H1 (cell line): ENCODE data around the gene ADGRV1. TPM values are rescaled to one million over a fixed set of nuclear protein-coding genes. Genes with fewer than 3 reads are reported as not detected.

ENCODE experiments used
- CTCF ChIA-PET: fragments of 300-600 bp; sonication (Branson Sonifier 250); formaldehyde crosslinking; loops from one replicate; lab custom pipeline; 2021; ENCODE audit not compliant: partially characterized antibody; lab: Charles Lee
- POLR2A ChIA-PET: fragments of 300-600 bp; sonication (Branson Sonifier 250); formaldehyde crosslinking; loops from one replicate; lab custom pipeline; 2021; ENCODE audit warnings: inconsistent platforms; ENCODE audit not compliant: partially characterized antibody; lab: Charles Lee
- DNase-seq, 2 experiments: peaks; one replicate each; pipeline versions ENCODE4 v3.0.0 to v3.0.0-alpha.2; 2010 to 2022; ENCODE audit warnings: low spot score in 2 of 2, low read depth in 1 of 2, mixed read lengths in 1 of 2
- FAIRE-seq: peaks from 2 replicates; lab custom pipeline; 2011; peaks lifted over from hg19 to GRCh38; lab: Jason Lieb, UNC
- H2AFZ ChIP-seq: 2 replicates; pipeline ENCODE4 v1.8.1; 2012; ENCODE audit warnings: low read length, inconsistent platforms
- H2AK5ac ChIP-seq: 2 replicates; pipeline ENCODE4 v1.6.1; 2013; ENCODE audit warnings: low read depth, low read length
- H2BK120ac ChIP-seq: replicated peaks from 2 replicates; pipeline ENCODE3; 2013; ENCODE audit warnings: low read depth, low read length, inconsistent platforms
- H2BK12ac ChIP-seq: 2 replicates; pipeline ENCODE4 v1.6.1; 2013; ENCODE audit warnings: low read depth, low read length
- H2BK15ac ChIP-seq: 2 replicates; pipeline ENCODE4 v1.6.1; 2013; ENCODE audit warnings: low read length
- H2BK20ac ChIP-seq: 2 replicates; pipeline ENCODE4 v1.6.1; 2013; ENCODE audit warnings: low read length
- H2BK5ac ChIP-seq: 2 replicates; pipeline ENCODE4 v1.6.1; 2013; ENCODE audit warnings: low read depth, low read length
- H3K14ac ChIP-seq: 2 replicates; pipeline ENCODE4 v1.6.1; 2013; ENCODE audit warnings: inconsistent platforms; ENCODE audit not compliant: insufficient read length
- H3K18ac ChIP-seq: 2 replicates; pipeline ENCODE4 v1.6.1; 2013; ENCODE audit warnings: low read length; ENCODE audit errors: extremely low read depth
- H3K23ac ChIP-seq: 2 replicates; pipeline ENCODE4 v1.6.1; 2013; ENCODE audit warnings: inconsistent platforms; ENCODE audit not compliant: insufficient read length
- H3K23me2 ChIP-seq: 2 replicates; pipeline ENCODE4 v1.6.1; 2013; ENCODE audit warnings: low read depth, low read length
- H3K27ac ChIP-seq: 2 replicates; pipeline ENCODE4 v1.6.1; 2011; ENCODE audit warnings: low read depth, low read length, inconsistent platforms
- H3K27me3 ChIP-seq, 4 experiments: replicated peaks in 1 of 4; 1 replicate in 1 of 4; 2 replicates in 3 of 4; pipeline versions ENCODE4 v1.6.1 to v1.8.1; 2011 to 2013; ENCODE audit warnings: low read length in 3 of 4, mild to moderate bottlenecking in 3 of 4, inconsistent platforms in 2 of 4, mixed read lengths in 2 of 4, moderate library complexity in 1 of 4; ENCODE audit not compliant: control insufficient read depth in 3 of 4, insufficient read depth in 3 of 4; ENCODE audit errors: extremely low read depth in 1 of 4
- H3K36me3 ChIP-seq, 4 experiments: 2 replicates each; pipeline versions ENCODE4 v1.6.1 to v1.8.1; 2011 to 2013; ENCODE audit warnings: mild to moderate bottlenecking in 4 of 4, low read length in 3 of 4, moderate library complexity in 2 of 4, control low read depth in 1 of 4, inconsistent platforms in 1 of 4; ENCODE audit not compliant: insufficient read depth in 4 of 4, control insufficient read depth in 2 of 4
- H3K4ac ChIP-seq: replicated peaks from 2 replicates; pipeline ENCODE3; 2013; ENCODE audit warnings: low read length, low read depth, mixed read lengths, inconsistent platforms; ENCODE audit not compliant: insufficient read length
- H3K4me1 ChIP-seq, 4 experiments: replicated peaks in 1 of 4; 1 replicate in 1 of 4; 2 replicates in 3 of 4; pipeline versions ENCODE4 v1.6.1 to v1.8.1; 2011 to 2013; ENCODE audit warnings: low read length in 3 of 4, inconsistent platforms in 2 of 4, mixed read lengths in 1 of 4; ENCODE audit not compliant: insufficient read depth in 4 of 4, control insufficient read depth in 3 of 4
- H3K4me2 ChIP-seq, 2 experiments: 2 replicates each; pipeline versions ENCODE4 v1.6.1 to v1.8.1; 2011 to 2013; ENCODE audit warnings: low read depth in 2 of 2, low read length in 2 of 2, control low read depth in 1 of 2, inconsistent platforms in 1 of 2, mild to moderate bottlenecking in 1 of 2; ENCODE audit not compliant: insufficient read depth in 1 of 2
- H3K4me3 ChIP-seq, 4 experiments: fragments of 200-600, 300-600 bp in 1 of 4; sonication (generic), shearing (Covaris generic), sonication (Bioruptor Twin) in 1 of 4; 2 replicates each; pipeline versions ENCODE4 v1.5.1 to v1.8.1; 2011 to 2016; ENCODE audit warnings: low read length in 4 of 4, low read depth in 3 of 4, control low read depth in 2 of 4, inconsistent platforms in 2 of 4, mild to moderate bottlenecking in 2 of 4, mixed read lengths in 1 of 4, moderate library complexity in 1 of 4; ENCODE audit not compliant: insufficient read depth in 2 of 4; ENCODE audit errors: extremely low read depth in 1 of 4
- H3K56ac ChIP-seq: replicated peaks from 2 replicates; pipeline ENCODE3; 2013; ENCODE audit warnings: low read depth, mild to moderate bottlenecking, mixed read lengths, low read length, inconsistent platforms; ENCODE audit not compliant: insufficient read length
- H3K79me1 ChIP-seq: 2 replicates; pipeline ENCODE4 v1.6.1; 2013; ENCODE audit warnings: low read depth, low read length, control low read depth
- H3K79me2 ChIP-seq, 2 experiments: 2 replicates each; pipeline versions ENCODE4 v1.6.1 to v1.8.1; 2012 to 2013; ENCODE audit warnings: low read length in 2 of 2, mild to moderate bottlenecking in 2 of 2, inconsistent platforms in 1 of 2; ENCODE audit not compliant: insufficient read depth in 2 of 2, control insufficient read depth in 1 of 2
- H3K9ac ChIP-seq, 4 experiments: replicated peaks in 1 of 4; 1 replicate in 1 of 4; 2 replicates in 3 of 4; pipeline versions ENCODE4 v1.6.1 to v1.8.1; 2011 to 2013; ENCODE audit warnings: low read depth in 3 of 4, low read length in 3 of 4, control low read depth in 2 of 4, mild to moderate bottlenecking in 2 of 4, moderate library complexity in 2 of 4, inconsistent platforms in 1 of 4; ENCODE audit errors: extremely low read depth in 1 of 4
- H3K9me3 ChIP-seq, 2 experiments: 2 replicates each; pipeline versions ENCODE4 v1.6.1 to v1.8.1; 2012 to 2013; ENCODE audit warnings: mild to moderate bottlenecking in 2 of 2, moderate library complexity in 2 of 2, control low read depth in 1 of 2, inconsistent platforms in 1 of 2, low read depth in 1 of 2, low read length in 1 of 2, mixed read lengths in 1 of 2; ENCODE audit not compliant: insufficient read depth in 2 of 2
- H4K20me1 ChIP-seq, 2 experiments: replicated peaks in 1 of 2; 2 replicates each; pipeline versions ENCODE3 to v1.8.1; 2011 to 2013; ENCODE audit warnings: inconsistent platforms in 2 of 2, low read length in 2 of 2, mild to moderate bottlenecking in 1 of 2; ENCODE audit not compliant: insufficient read depth in 2 of 2, control insufficient read depth in 1 of 2
- H4K5ac ChIP-seq: 2 replicates; pipeline ENCODE4 v1.6.1; 2013; ENCODE audit warnings: low read length, low read depth, mixed read lengths, inconsistent platforms; ENCODE audit not compliant: insufficient read length
- H4K8ac ChIP-seq: 2 replicates; pipeline ENCODE4 v1.8.0; 2013; ENCODE audit warnings: mild to moderate bottlenecking, moderate library complexity, low read length, inconsistent platforms; ENCODE audit not compliant: insufficient read depth; ENCODE audit errors: extremely low read depth
- H4K91ac ChIP-seq: replicated peaks from 2 replicates; pipeline ENCODE3; 2013; ENCODE audit warnings: low read length, mixed read lengths, inconsistent platforms; ENCODE audit not compliant: insufficient read length
- BRCA1 ChIP-seq: IDR thresholded peaks from 2 replicates; pipeline ENCODE4 v1.6.1; 2012; ENCODE audit warnings: low read depth, low read length, improper control_type of control experiment
- CBX5 ChIP-seq: fragments of 300-800, 300-1000 bp; sonication (generic); IDR thresholded peaks from 2 replicates; pipeline ENCODE4 v1.7.1; 2016; ENCODE audit warnings: antibody characterized with exemption, low read length, low read depth
- EGR1 ChIP-seq: IDR thresholded peaks from 2 replicates; pipeline ENCODE4 v1.6.1; 2011; ENCODE audit warnings: low read depth, low read length, borderline replicate concordance
- KDM4A ChIP-seq: IDR thresholded peaks from one replicate; pipeline ENCODE4 v1.7.1; 2012; ENCODE audit warnings: low read depth, mild to moderate bottlenecking, moderate library complexity, low read length, inconsistent platforms; ENCODE audit not compliant: severe bottlenecking
- POU5F1 ChIP-seq: IDR thresholded peaks from 2 replicates; pipeline ENCODE4 v1.6.1; 2011; ENCODE audit warnings: low read depth, mild to moderate bottlenecking, low read length, moderate library complexity
- RAD21 ChIP-seq, 2 experiments: IDR thresholded peaks in 1 of 2; conservative IDR thresholded peaks in 1 of 2; 2 replicates each; pipeline ENCODE4 v1.6.1; 2011; ENCODE audit warnings: low read depth in 2 of 2, low read length in 2 of 2, improper control_type of control experiment in 1 of 2, inconsistent platforms in 1 of 2, mild to moderate bottlenecking in 1 of 2, moderate library complexity in 1 of 2
- TEAD4 ChIP-seq: IDR thresholded peaks from 2 replicates; pipeline ENCODE4 v1.6.1; 2012; ENCODE audit warnings: low read depth, low read length, inconsistent platforms, mixed read lengths
- YY1 ChIP-seq: IDR thresholded peaks from 2 replicates; pipeline ENCODE4 v1.6.1; 2011; ENCODE audit warnings: low read depth, mild to moderate bottlenecking, low read length
- WGBS, 2 experiments: shearing (Covaris generic) in 1 of 2; methylation state at CpG; one replicate each; pipeline versions ENCODE4 v1.1.6 to v1.1.7; 2013 to 2015; ENCODE audit warnings: low lambda C conversion rate in 2 of 2, mixed read lengths in 2 of 2, inconsistent platforms in 1 of 2, low coverage in 1 of 2, missing lambda C conversion rate in 1 of 2; ENCODE audit not compliant: insufficient replicate concordance in 2 of 2, insufficient coverage in 1 of 2, insufficient read length in 1 of 2; ENCODE audit errors: extremely low coverage in 1 of 2, missing lambda C conversion rate in 1 of 2; 5-methylcytosine and 5-hydroxymethylcytosine counted together
- polyA plus RNA-seq, 7 experiments: library from polyadenylated mRNA; depleted of rRNA in 3 of 7; stranded (reverse) in 5 of 7; unstranded in 2 of 7; fragments of >200 nt in 5 of 7; fragments of 200-250 nt in 2 of 7; gene quantifications; 1 replicate in 5 of 7; 2 replicates in 1 of 7; 4 replicates in 1 of 7; pipeline versions ENCODE4 v1.2.1 to v1.2.3, GENCODE V29; 2011 to 2013; ENCODE audit warnings: missing spikeins in 2 of 7, mixed read lengths in 2 of 7
- total RNA-seq: library from RNA; stranded (reverse); fragmentation: NEBNext Ultra II Directional; extraction: Animal tissue kit (Norgen Biotek cat#: 25700); gene quantifications from 2 replicates; pipeline ENCODE4 v1.2.1, GENCODE V29; 2021
- TF ChIP-seq, protein P1 (sequence below): IDR thresholded peaks from 2 replicates; pipeline ENCODE4 v1.6.1; 2011; ENCODE audit warnings: low read depth, mild to moderate bottlenecking, low read length; ENCODE audit not compliant: insufficient read depth
- TF ChIP-seq, protein P2 (sequence below), 3 experiments: IDR thresholded peaks; 1 replicate in 2 of 3; 2 replicates in 1 of 3; pipeline versions ENCODE4 v1.5.1 to v1.6.1; 2011; ENCODE audit warnings: low read length in 3 of 3, mild to moderate bottlenecking in 3 of 3, inconsistent platforms in 2 of 3, low read depth in 1 of 3, moderate library complexity in 1 of 3; ENCODE audit not compliant: insufficient read depth in 1 of 3; ENCODE audit errors: control extremely low read depth in 1 of 3

ADGRV1 gene
- total and polyA plus RNA-seq, 2 of the 8 experiments (the other 6 are each of a cell fraction or from before 2014, with no cell fraction given) = 53.1 to 62.2 TPM

GRCh38 chr5:90985341-90985740, 426.7 kb downstream of the ADGRV1 start:
- Histone ChIP-seq H3K27ac (no peak overlapping the region), H2BK20ac (no peak overlapping the region), H2BK15ac (no peak overlapping the region), H4K8ac (no peak overlapping the region), H3K9me3 (no peaks in the 10 kb centered on the region), H2BK5ac (no peak overlapping the region), H3K23ac (no peak overlapping the region), H3K27me3 (no peaks in the 10 kb centered on the region), H4K20me1 (peaks cover 0 to 1% of the 10 kb centered on the region in 2 experiments), H3K18ac (no peak overlapping the region), H4K91ac (no peak overlapping the region), H3K79me2 (no peaks in the 10 kb centered on the region), H2AFZ (no peak overlapping the region), H2BK12ac (no peak overlapping the region), H2AK5ac (no peak overlapping the region), H3K23me2 (no peaks in the 10 kb centered on the region), H3K4me2 (no peak overlapping the region), H3K9ac (no peak overlapping the region), H3K14ac (no peak overlapping the region), H3K4me3 (no peak overlapping the region), H3K4ac (no peak overlapping the region), H3K36me3 (peaks cover 0 to 8% (median 0%) of the 10 kb centered on the region in 4 experiments; a peak in 1 of 8 replicates), H4K5ac (no peak overlapping the region), H3K4me1 (0 out of 7 replicates have a peak, but pooled peaks cover 0 to under 1% (median 0%) of the 10 kb centered on the region in 4 experiments), H3K79me1 (no peaks in the 10 kb centered on the region; the same call in 1 of the 2 replicates), H2BK120ac (no peak overlapping the region), H3K56ac (no peak overlapping the region)
- POLR2A ChIA-PET = no interaction called here
- DNase-seq (no peak), FAIRE-seq (no peak)
- CTCF ChIA-PET = interaction anchor here (1.2 kb wide), 1 partner anchor 10 kb away, joined by 4 read pairs; no protein-coding TSS in a partner anchor
- WGBS, 2 experiments = 90% methylated on average over 3 of the region's 3 CpGs; no CpG with 5 or more reads in 1 of the 2 experiments
- TF ChIP-seq CBX5 = no peak
- no peak for TF ChIP-seq BRCA1
- no peak for TF ChIP-seq KDM4A
- TF ChIP-seq, protein P1, sequence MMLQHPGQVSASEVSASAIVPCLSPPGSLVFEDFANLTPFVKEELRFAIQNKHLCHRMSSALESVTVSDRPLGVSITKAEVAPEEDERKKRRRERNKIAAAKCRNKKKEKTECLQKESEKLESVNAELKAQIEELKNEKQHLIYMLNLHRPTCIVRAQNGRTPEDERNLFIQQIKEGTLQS = no peak
- no peak for TF ChIP-seq TEAD4
- TF ChIP-seq POU5F1 = no peak
- no peak for TF ChIP-seq YY1
- TF ChIP-seq, protein P2, sequence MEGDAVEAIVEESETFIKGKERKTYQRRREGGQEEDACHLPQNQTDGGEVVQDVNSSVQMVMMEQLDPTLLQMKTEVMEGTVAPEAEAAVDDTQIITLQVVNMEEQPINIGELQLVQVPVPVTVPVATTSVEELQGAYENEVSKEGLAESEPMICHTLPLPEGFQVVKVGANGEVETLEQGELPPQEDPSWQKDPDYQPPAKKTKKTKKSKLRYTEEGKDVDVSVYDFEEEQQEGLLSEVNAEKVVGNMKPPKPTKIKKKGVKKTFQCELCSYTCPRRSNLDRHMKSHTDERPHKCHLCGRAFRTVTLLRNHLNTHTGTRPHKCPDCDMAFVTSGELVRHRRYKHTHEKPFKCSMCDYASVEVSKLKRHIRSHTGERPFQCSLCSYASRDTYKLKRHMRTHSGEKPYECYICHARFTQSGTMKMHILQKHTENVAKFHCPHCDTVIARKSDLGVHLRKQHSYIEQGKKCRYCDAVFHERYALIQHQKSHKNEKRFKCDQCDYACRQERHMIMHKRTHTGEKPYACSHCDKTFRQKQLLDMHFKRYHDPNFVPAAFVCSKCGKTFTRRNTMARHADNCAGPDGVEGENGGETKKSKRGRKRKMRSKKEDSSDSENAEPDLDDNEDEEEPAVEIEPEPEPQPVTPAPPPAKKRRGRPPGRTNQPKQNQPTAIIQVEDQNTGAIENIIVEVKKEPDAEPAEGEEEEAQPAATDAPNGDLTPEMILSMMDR (IDR thresholded peaks at IDR 0.05; ENCODE audit: control extremely low read depth in 1 of 3, insufficient read depth in 1 of 3, low read depth in 1 of 3, low read length in 3 of 3) = no peak
- TF ChIP-seq RAD21 (IDR thresholded peaks at IDR 0.05 in 1 of 2, conservative IDR thresholded peaks at IDR 0.05 in 1 of 2; ENCODE audit: low read depth in 2 of 2, low read length in 2 of 2) = no peak
- TF ChIP-seq EGR1 = no peak
